CD14-positive monocyte (primary cell): Measurements from ENCODE around the gene PTPRE. TPM values are rescaled to one million over a fixed set of nuclear protein-coding genes. Genes with fewer than 3 reads are reported as not detected.

Experiments used
- DNase-seq, 3 donors: peaks; one replicate each; pipeline ENCODE4 v3.0.0-alpha.2; 2011 to 2022
- H2AFZ ChIP-seq: 2 replicates; pipeline ENCODE4 v1.6.0; 2012; ENCODE audit warnings: mild to moderate bottlenecking, low read depth, low read length, inconsistent platforms; ENCODE audit not compliant: insufficient read depth, poor library complexity, severe bottlenecking
- H3K27ac ChIP-seq, 2 donors: 1 replicate in 1 of 2; 2 replicates in 1 of 2; pipeline ENCODE4 v1.5.1; 2012 to 2013; ENCODE audit warnings: low read length in 2 of 2, control low read depth in 1 of 2, inconsistent platforms in 1 of 2, low read depth in 1 of 2, mild to moderate bottlenecking in 1 of 2
- H3K27me3 ChIP-seq, 2 donors: one replicate each; pipeline versions ENCODE4 v1.6.0 to v1.6.1; 2011 to 2013; ENCODE audit warnings: low read length in 2 of 2; ENCODE audit not compliant: control insufficient read depth in 2 of 2, insufficient read depth in 2 of 2
- H3K36me3 ChIP-seq, 2 donors: replicated peaks in 1 of 2; 1 replicate in 1 of 2; 2 replicates in 1 of 2; pipeline versions ENCODE4 v1.5.1 to v1.6.1; 2012 to 2013; ENCODE audit warnings: low read length in 2 of 2, control low read depth in 1 of 2, inconsistent platforms in 1 of 2, mild to moderate bottlenecking in 1 of 2; ENCODE audit not compliant: insufficient read depth in 2 of 2, control insufficient read depth in 1 of 2
- H3K4me1 ChIP-seq, 2 donors: 1 replicate in 1 of 2; 2 replicates in 1 of 2; pipeline versions ENCODE4 v1.5.1 to v1.6.1; 2012 to 2013; ENCODE audit warnings: low read length in 2 of 2, control low read depth in 1 of 2, inconsistent platforms in 1 of 2, mild to moderate bottlenecking in 1 of 2, moderate library complexity in 1 of 2; ENCODE audit not compliant: insufficient read depth in 2 of 2, control insufficient read depth in 1 of 2
- H3K4me2 ChIP-seq: replicated peaks from 2 replicates; pipeline ENCODE3; 2012; ENCODE audit warnings: low read length, moderate library complexity, mild to moderate bottlenecking; ENCODE audit not compliant: poor library complexity, severe bottlenecking; ENCODE audit errors: extremely low read depth
- H3K4me3 ChIP-seq, 3 experiments: fragments of 200-600 bp in 1 of 3; sonication (generic) in 1 of 3; replicated peaks in 1 of 3; 1 replicate in 2 of 3; 2 replicates in 1 of 3; pipeline ENCODE4 v1.5.1; 2011 to 2013; ENCODE audit warnings: low read length in 3 of 3, mild to moderate bottlenecking in 3 of 3, control low read depth in 2 of 3, low read depth in 2 of 3, inconsistent platforms in 1 of 3, moderate library complexity in 1 of 3
- H3K79me2 ChIP-seq: 2 replicates; pipeline ENCODE4 v1.6.0; 2012; ENCODE audit warnings: mild to moderate bottlenecking, control low read depth, inconsistent platforms, low read length, moderate library complexity; ENCODE audit not compliant: insufficient read depth
- H3K9ac ChIP-seq: 2 replicates; pipeline ENCODE4 v1.6.0; 2017; ENCODE audit warnings: low read length, mild to moderate bottlenecking; ENCODE audit not compliant: insufficient read depth, poor library complexity, severe bottlenecking
- H3K9me3 ChIP-seq, 2 donors: replicated peaks in 1 of 2; 1 replicate in 1 of 2; 2 replicates in 1 of 2; pipeline versions ENCODE4 v1.5.1 to v1.6.1; 2012 to 2013; ENCODE audit warnings: low read length in 2 of 2, control low read depth in 1 of 2; ENCODE audit not compliant: control insufficient read depth in 1 of 2, insufficient read depth in 1 of 2
- H4K20me1 ChIP-seq: 2 replicates; pipeline ENCODE4 v1.6.0; 2012; ENCODE audit warnings: mild to moderate bottlenecking, low read length, control low read depth, moderate library complexity; ENCODE audit not compliant: insufficient read depth
- H3K27ac Mint-ChIP-seq, 7 donors: one replicate each; pipeline ENCODE4 v1.8.0; 2020; ENCODE audit warnings: mild to moderate bottlenecking in 7 of 7, mixed read lengths in 7 of 7, moderate library complexity in 6 of 7, inconsistent platforms in 2 of 7
- H3K27me3 Mint-ChIP-seq, 3 donors: one replicate each; pipeline ENCODE4 v1.8.0; 2021 to 2022; ENCODE audit warnings: low read depth in 3 of 3, mild to moderate bottlenecking in 3 of 3, mixed read lengths in 3 of 3, moderate library complexity in 3 of 3, inconsistent platforms in 1 of 3
- H3K36me3 Mint-ChIP-seq, 2 donors: one replicate each; pipeline ENCODE4 v1.8.0; 2020; ENCODE audit warnings: mixed read lengths in 2 of 2, inconsistent platforms in 1 of 2, mild to moderate bottlenecking in 1 of 2
- H3K4me1 Mint-ChIP-seq: one replicate; pipeline ENCODE4 v1.8.0; 2020; ENCODE audit warnings: mild to moderate bottlenecking, mixed read lengths
- H3K4me3 Mint-ChIP-seq, 2 donors: one replicate each; pipeline ENCODE4 v1.8.0; 2020; ENCODE audit warnings: mild to moderate bottlenecking in 2 of 2, mixed read lengths in 2 of 2, moderate library complexity in 1 of 2
- H3K9me3 Mint-ChIP-seq, 7 donors: one replicate each; pipeline ENCODE4 v1.8.0; 2020 to 2022; ENCODE audit warnings: mixed read lengths in 7 of 7, mild to moderate bottlenecking in 6 of 7, moderate library complexity in 6 of 7, inconsistent platforms in 2 of 7
- CTCF ChIP-seq: fragments of 200-600 bp; IDR thresholded peaks from one replicate; pipeline ENCODE4 v1.8.0; 2022; ENCODE audit warnings: antibody characterized with exemption, mild to moderate bottlenecking
- WGBS: methylation state at CpG from one replicate; pipeline ENCODE4 v1.1.5; 2013; ENCODE audit warnings: missing lambda C conversion rate; ENCODE audit not compliant: insufficient coverage; 5-methylcytosine and 5-hydroxymethylcytosine counted together
- intact Hi-C, 2 donors: fragments of 100-400 bp; cut with micrococcal nuclease; formaldehyde crosslinking; loops; one replicate each; pipeline versions ENCODE4 v1.15.0 to v1.15.1; 2023
- polyA plus RNA-seq, 3 donors: library from polyadenylated mRNA; depleted of rRNA in 1 of 3; unstranded in 2 of 3; stranded (reverse) in 1 of 3; fragments of 300-500 nt in 2 of 3; fragments of >200 nt in 1 of 3; fragmentation: Illumina TruSeq in 2 of 3; gene quantifications; 1 replicate in 2 of 3; 2 replicates in 1 of 3; pipeline ENCODE4 v1.2.3, GENCODE V29; 2012 to 2021

Gene PTPRE
- polyA plus RNA-seq, 3 donors, result 95.2 to 271 (median 125) TPM

- no peak for DNase-seq
- H3K27me3 Mint-ChIP-seq, result peaks cover 0 to 3% (median 2%) of the 10 kb centered on the region in 3 donors
- H3K4me1 Mint-ChIP-seq, result no peaks in the 10 kb centered on the region
- Histone ChIP-seq H3K36me3 (peaks cover 48 to 54% of the 10 kb centered on the region in 2 donors), H3K27ac (no peak overlapping the region), H3K9ac (no peak overlapping the region), H2AFZ (no peak overlapping the region), H4K20me1 (peaks cover 67% of the 10 kb centered on the region), H3K4me1 (no peaks in the 10 kb centered on the region), H3K4me2 (no peak overlapping the region), H3K79me2 (no peaks in the 10 kb centered on the region), H3K27me3 (no peaks in the 10 kb centered on the region), H3K9me3 (no peaks in the 10 kb centered on the region), H3K4me3 (no peak overlapping the region)
- no peak for TF ChIP-seq CTCF
- WGBS, result 87% methylated on average over 6 of the region's 8 CpGs
- no peaks in the 10 kb centered on the region for H3K9me3 Mint-ChIP-seq
- H3K4me3 Mint-ChIP-seq, result no peak overlapping the region
- H3K36me3 Mint-ChIP-seq, result peaks cover 50 to 55% of the 10 kb centered on the region in 2 donors
- intact Hi-C loops, result no loop called here
- H3K27ac Mint-ChIP-seq, result peak overlapping the region in 3 of 7 donors; percentile 50 to 67 (median 54)
Measured at GRCh38 chr10:128084991-128085390, 178.1 kb downstream of the PTPRE start.

- H3K36me3 Mint-ChIP-seq, result peaks cover 38 to 42% of the 10 kb centered on the region in 2 donors
- TF ChIP-seq CTCF, result no peak
- H3K4me3 Mint-ChIP-seq, result no peak overlapping the region
- H3K4me1 Mint-ChIP-seq, result no peaks in the 10 kb centered on the region
- Histone ChIP-seq H4K20me1 (peaks cover 55% of the 10 kb centered on the region), H3K9me3 (no peaks in the 10 kb centered on the region), H3K27ac (no peak overlapping the region), H3K27me3 (no peaks in the 10 kb centered on the region), H3K79me2 (no peaks in the 10 kb centered on the region), H3K4me2 (no peak overlapping the region), H3K4me3 (no peak overlapping the region), H3K36me3 (peaks cover 36 to 42% of the 10 kb centered on the region in 2 donors), H3K9ac (no peak overlapping the region), H2AFZ (no peak overlapping the region), H3K4me1 (no peaks in the 10 kb centered on the region)
- WGBS, result 81% methylated on average over 7 of the region's 10 CpGs
- peaks cover 0 to 3% (median 2%) of the 10 kb centered on the region in 3 donors for H3K27me3 Mint-ChIP-seq
- no peaks in the 10 kb centered on the region for H3K9me3 Mint-ChIP-seq
- H3K27ac Mint-ChIP-seq, result peak overlapping the region in 5 of 7 donors; percentile 35 to 74 (median 50)
- peak in 2 of 3 donors; percentile 38 to 46 for DNase-seq
- intact Hi-C loops, result no loop called here
Measured at GRCh38 chr10:128086003-128086863, 179.3 kb downstream of the PTPRE start.
